HG03039 (cell line): ENCODE results near the gene ALK.

ENCODE experiments used
- ATAC-seq: cut with Tn5 transposase; IDR thresholded peaks from one replicate; pipeline ENCODE4 v1.9.1; 2021; ENCODE audit warnings: mild to moderate bottlenecking, moderate library complexity; ENCODE audit not compliant: unreplicated experiment

ALK gene

GRCh38 chr2:29723255-29724001 lies 198.0 kb downstream of the ALK start:
- ATAC-seq: peak; percentile 63

DNA sequence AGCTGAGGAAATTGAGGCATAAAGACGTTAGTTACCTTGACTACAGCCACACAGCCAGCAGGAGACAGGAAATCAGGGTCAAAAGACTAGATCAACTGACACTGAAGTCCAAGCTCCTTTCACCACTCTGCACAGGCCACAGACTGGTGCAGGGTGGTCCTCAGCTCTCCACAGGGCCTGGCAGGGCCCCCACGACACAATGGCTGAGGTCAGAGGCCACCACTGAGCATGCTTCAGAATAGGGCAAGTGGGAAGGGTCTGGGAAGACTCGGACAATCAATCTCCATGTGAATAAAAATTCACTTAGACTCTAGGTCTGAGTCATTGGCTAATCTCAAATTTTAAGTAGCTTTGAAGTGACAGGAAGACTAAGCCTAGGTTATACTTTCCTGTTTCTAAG lies 201.7 kb downstream of the ALK start:
- no peak for ATAC-seq

DNA sequence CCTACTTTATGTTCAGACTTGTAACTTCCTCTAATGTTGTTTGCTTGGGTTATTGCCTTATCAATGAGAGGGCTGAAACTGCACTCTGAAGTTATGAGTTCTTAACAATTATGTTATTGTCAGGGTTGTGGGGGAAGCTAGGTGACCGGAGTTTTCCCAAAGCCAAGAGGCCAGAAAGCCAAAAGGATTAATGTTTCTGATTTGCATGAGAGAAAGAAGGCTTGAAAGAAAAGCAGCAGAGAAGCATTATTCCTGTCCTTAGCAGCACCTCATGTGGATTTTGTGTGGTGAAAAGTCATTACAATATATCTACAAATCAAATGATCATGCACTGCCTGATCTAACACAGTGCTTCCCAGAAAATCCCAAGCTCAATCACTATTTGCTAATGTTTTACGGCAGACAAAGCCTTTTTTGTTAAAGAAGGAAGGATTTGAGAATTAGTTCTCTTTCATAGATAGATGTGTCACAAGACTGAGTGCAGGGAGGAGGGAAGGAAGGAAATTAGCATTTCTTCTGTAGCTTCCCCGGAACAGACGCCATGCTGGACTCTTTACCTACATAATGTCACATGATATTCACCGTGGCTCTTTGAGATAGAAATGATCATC lies 203.2 kb downstream of the ALK start:
- no peak for ATAC-seq

DNA sequence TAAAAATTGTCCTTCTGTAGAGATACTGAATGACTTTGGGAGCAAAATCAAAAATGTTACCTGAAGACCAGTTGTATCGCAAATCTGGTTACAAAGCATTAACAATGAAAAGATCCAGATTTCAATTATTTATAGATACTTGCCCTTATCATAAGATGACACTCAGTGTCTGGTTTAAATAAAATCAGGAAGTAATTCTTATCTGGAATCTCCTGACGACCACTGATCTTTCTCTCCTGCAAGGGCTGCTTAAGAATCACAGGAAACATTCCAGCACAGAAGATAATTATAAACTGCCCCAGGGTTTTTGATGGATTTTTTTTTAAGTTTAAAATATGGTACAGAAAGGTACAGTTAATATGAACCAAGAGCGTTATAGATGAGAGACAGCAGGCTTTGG lies 205.7 kb downstream of the ALK start:
- no peak for ATAC-seq

DNA sequence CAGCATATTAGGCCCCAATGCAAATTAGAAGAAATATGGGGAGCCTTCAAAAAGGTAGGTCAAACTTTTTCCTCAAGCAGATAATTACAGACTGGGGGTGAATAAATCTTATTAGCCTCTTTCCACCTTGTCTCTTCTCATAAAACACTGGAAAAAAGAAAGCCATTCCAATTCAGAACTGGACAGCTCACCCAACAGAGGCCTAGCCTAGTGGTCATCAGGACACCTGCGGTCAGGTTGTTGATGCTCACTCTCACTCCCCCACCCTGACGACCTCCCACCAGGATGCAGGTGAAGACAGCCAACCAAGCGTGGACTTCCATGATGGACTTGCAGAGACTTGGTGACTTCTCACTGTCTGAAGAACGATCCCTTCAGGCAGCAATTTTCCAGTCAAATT lies 207.1 kb downstream of the ALK start:
- ATAC-seq: no peak

DNA sequence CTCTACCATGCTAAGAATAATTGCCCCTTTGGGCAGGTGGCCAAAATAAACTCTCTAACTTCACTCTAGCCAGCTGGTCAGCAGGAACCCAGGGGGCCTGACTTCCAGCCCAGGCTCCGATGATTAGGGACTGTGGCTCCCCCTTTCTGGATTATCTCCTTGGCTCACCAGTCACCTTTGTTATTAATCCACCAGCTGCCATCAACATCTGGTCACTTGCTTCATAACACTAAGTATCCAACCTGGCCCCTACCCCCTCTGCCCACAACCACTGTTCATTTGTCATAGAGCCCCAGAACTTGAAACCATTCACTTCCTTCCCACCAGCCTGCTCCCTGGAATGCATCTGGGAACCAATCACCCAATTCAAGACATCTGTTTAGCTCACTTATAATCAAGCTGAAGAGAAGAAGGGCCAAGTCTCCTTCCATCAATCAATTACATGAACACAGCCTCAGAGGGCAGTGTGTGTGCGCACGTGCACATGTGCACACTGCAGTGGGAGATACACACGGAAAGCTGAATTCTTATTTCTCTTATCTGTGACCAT lies 215.1 kb downstream of the ALK start:
- ATAC-seq: no peak

- ATAC-seq: no peak
Measured at GRCh38 chr2:29705616-29706015, 215.8 kb downstream of the ALK start.

DNA sequence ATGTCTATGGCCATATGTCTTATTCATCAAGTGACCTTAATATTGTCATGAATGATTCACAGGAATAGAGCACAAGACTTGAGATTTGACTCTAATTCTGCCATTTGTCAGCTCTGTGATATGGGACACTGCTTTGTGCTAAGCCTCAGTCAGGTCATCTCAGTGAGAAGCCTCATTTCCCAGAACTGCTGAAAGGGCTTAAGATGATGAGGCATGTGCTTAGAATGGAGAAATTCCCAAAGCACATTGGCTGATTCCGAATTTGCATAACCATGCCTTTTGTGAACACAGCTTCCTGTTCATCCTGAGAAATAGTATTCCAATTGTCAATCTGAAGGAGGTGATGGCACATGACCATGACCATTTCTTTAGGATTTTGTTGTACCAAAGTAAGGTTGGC lies 218.1 kb downstream of the ALK start:
- ATAC-seq: no peak

GRCh38 chr2:29702276-29702675 lies 219.1 kb downstream of the ALK start:
- ATAC-seq: no peak

GRCh38 chr2:29700560-29700959 lies 220.8 kb downstream of the ALK start:
- no peak for ATAC-seq

- ATAC-seq: no peak
Measured at GRCh38 chr2:29699045-29699444, 222.3 kb downstream of the ALK start.

- ATAC-seq: no peak
Measured at GRCh38 chr2:29698216-29698615, 223.2 kb downstream of the ALK start.

DNA sequence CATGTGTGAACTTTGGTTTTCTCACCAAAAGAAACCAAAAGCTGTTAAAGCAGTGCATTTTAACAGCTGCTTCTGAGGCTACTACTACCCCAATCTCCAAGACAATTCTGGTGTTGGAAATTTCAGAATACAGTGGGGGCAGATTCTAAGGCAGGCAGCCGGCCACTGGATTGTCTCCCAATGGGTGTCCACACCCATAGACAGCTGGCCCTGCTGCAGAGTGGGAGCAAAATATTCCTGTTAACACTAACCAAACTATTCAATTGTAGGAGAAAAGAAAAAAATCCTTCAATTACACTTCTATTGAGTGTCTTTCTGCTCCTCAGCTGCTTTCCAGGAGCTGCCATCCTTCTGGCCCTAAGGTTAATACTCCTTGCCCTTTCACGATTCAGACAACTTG lies 223.7 kb downstream of the ALK start:
- no peak for ATAC-seq

DNA sequence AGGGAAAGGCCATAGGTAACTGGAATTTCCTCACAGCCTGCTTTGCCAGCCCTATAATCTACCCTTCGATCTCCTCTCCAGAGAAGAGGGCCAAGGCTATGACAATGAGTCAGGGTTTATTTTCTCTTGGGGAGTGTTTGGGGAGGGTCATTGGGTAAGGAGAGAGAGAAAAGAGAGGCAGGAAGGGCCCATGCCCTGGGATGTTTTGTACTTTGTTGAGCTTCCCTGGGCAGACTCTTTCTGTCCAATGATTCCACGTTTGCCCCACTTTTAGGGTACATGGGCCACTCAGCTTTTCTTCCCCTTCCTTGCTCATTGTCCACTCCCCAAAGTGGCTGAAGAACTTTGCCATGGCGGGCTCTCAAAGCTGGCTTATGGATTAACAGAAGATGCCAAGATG lies 224.2 kb downstream of the ALK start:
- no peak for ATAC-seq

DNA sequence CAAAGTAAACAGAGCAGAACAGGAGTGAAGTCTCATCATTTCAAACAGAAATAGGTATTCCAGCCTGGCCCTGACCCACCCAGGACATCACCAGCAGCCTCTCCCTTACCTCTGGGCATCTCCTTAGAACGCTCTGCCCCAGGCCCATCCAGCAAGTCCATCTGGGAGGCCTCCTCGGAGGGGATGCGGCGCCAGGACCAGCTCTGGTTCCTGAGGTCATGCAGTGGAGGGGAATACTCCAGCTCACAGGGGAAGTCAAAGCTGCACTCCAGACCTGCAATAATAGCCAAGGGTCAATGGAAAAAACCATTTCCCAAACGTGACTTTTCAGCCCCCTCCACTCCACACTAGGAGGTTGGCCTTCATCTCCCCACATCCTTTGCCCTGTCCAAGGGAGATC lies 226.6 kb downstream of the ALK start:
- no peak for ATAC-seq

- ATAC-seq: no peak
Measured at GRCh38 chr2:29691391-29691950, 229.9 kb downstream of the ALK start.

GRCh38 chr2:29689666-29690065 lies 231.7 kb downstream of the ALK start:
- ATAC-seq: no peak

- ATAC-seq: no peak
Measured at GRCh38 chr2:29688429-29688828, 233.0 kb downstream of the ALK start.

DNA sequence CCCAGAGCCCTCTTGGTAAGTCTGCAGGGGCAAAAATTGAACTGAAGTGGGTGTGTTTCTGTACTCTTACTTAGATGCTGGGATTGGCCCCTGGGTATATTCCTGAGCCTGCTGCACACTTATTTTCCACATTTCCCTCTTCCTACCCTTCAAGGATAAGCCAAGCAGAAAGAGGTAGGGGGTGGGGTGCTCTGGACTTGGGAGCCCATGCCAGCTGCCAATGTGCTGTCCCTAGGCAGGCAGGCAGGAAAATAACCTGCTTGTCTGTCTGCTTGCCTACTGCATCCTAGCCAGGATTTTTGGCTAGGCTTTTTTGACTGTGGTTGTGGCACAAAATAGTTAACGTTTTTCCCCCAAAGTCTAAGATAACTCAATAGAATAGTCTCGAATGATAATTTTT lies 234.3 kb downstream of the ALK start:
- ATAC-seq: no peak

DNA sequence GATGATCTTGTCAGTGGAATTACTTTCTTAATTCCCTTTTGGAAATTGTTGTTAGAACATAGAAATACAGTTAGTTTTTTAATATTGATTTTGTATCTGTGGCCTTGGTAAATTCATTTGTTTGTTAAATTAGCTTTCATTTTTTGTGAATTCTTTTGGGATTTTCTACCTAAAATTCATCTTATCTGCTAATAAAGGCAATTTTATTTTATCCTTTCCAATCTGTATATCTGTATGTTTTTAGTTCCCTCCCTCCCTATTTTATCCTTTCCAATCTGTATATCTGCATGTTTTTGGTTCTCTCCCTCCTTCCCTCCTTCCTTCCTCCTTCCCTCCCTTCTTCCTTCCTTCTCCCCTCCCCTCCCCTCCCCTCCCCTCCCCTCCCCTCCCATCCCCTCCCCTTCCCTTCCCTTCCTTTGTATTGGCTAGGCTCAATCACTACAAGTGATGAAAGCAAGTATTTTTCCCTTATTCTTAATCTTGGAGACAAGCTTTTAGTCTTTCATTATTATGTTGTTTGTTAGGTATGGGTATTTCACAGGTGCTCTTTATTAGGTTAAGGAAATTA lies 244.4 kb downstream of the ALK start:
- no peak for ATAC-seq

- no peak for ATAC-seq
Measured at GRCh38 chr2:29664578-29664977, 256.8 kb downstream of the ALK start.

GRCh38 chr2:29663268-29663667 lies 258.1 kb downstream of the ALK start:
- no peak for ATAC-seq
